Loucy (cell line): ENCODE data around the gene ZNF341.

Experiments
- H2AFZ ChIP-seq: fragments of 200-600 bp; sonication (generic); 2 replicates; pipeline ENCODE4 v1.6.0; 2016; ENCODE audit warnings: antibody characterized with exemption, mild to moderate bottlenecking, low read length, moderate library complexity
- H3F3A ChIP-seq: fragments of 200-600 bp; 2 replicates; pipeline ENCODE4 v1.6.0; 2016; ENCODE audit warnings: antibody characterized with exemption, low read depth, mild to moderate bottlenecking
- H3K27me3 ChIP-seq: fragments of 200-600 bp; sonication (generic); 2 replicates; pipeline ENCODE4 v1.6.1; 2014; ENCODE audit warnings: low read length, mild to moderate bottlenecking; ENCODE audit not compliant: insufficient read depth, poor library complexity, severe bottlenecking
- H3K36me3 ChIP-seq: fragments of 200-600 bp; sonication (generic); 2 replicates; pipeline ENCODE4 v1.6.1; 2016; ENCODE audit warnings: low read length; ENCODE audit not compliant: insufficient read depth
- H3K4me1 ChIP-seq: fragments of 200-600 bp; sonication (generic); 2 replicates; pipeline ENCODE4 v1.5.1; 2014; ENCODE audit warnings: low read length, mild to moderate bottlenecking; ENCODE audit not compliant: insufficient read depth, poor library complexity, severe bottlenecking
- H3K4me2 ChIP-seq: fragments of 200-600 bp; sonication (generic); 2 replicates; pipeline ENCODE4 v1.6.0; 2014; ENCODE audit warnings: antibody characterized with exemption, low read length, low read depth, mild to moderate bottlenecking; ENCODE audit not compliant: poor library complexity, severe bottlenecking
- H3K4me3 ChIP-seq: fragments of 200-600 bp; sonication (generic); 2 replicates; pipeline ENCODE4 v1.5.1; 2014; ENCODE audit warnings: low read length, mild to moderate bottlenecking, mixed read lengths; ENCODE audit not compliant: poor library complexity, severe bottlenecking
- H3K79me2 ChIP-seq: fragments of 200-600 bp; sonication (generic); 2 replicates; pipeline ENCODE4 v1.6.1; 2014; ENCODE audit warnings: low read length; ENCODE audit not compliant: insufficient read depth
- H3K9ac ChIP-seq: fragments of 200-600 bp; sonication (generic); 2 replicates; pipeline ENCODE4 v1.6.0; 2014; ENCODE audit warnings: mild to moderate bottlenecking, low read depth, low read length, moderate library complexity; ENCODE audit not compliant: poor library complexity, severe bottlenecking
- H3K9me2 ChIP-seq: fragments of 200-600 bp; sonication (generic); replicated peaks from 2 replicates; pipeline ENCODE4 v1.6.1; 2016; ENCODE audit warnings: low read depth, low read length, mixed read lengths
- H3K9me3 ChIP-seq: fragments of 200-600 bp; sonication (generic); 2 replicates; pipeline ENCODE4 v1.6.1; 2014; ENCODE audit warnings: mild to moderate bottlenecking, antibody characterized with exemption, low read length, low read depth; ENCODE audit not compliant: insufficient read depth
- H4K20me1 ChIP-seq: fragments of 200-600 bp; sonication (generic); 2 replicates; pipeline ENCODE4 v1.6.0; 2014; ENCODE audit warnings: antibody characterized with exemption, low read length, mild to moderate bottlenecking; ENCODE audit not compliant: insufficient read depth, poor library complexity, severe bottlenecking
- CTCF ChIP-seq: fragments of 200-600 bp; sonication (generic); conservative IDR thresholded peaks from 2 replicates; pipeline ENCODE4 v1.5.1; 2014; ENCODE audit warnings: mild to moderate bottlenecking, antibody characterized with exemption, low read length
- EZH2phosphoT487 ChIP-seq: fragments of 200-600 bp; IDR thresholded peaks from 2 replicates; pipeline ENCODE4 v1.6.1; 2018; ENCODE audit warnings: antibody characterized with exemption, mild to moderate bottlenecking, moderate library complexity, borderline replicate concordance

Gene ZNF341

GRCh38 chr20:33704197-33704924 lies 27.4 kb upstream of the ZNF341 start:
- Histone ChIP-seq H3K27me3 (no peaks in the 10 kb centered on the region), H3K9ac (no peak overlapping the region), H4K20me1 (no peaks in the 10 kb centered on the region), H3K79me2 (no peaks in the 10 kb centered on the region), H3F3A (no peaks in the 10 kb centered on the region), H3K36me3 (no peaks in the 10 kb centered on the region), H3K4me2 (no peak overlapping the region), H3K9me3 (no peaks in the 10 kb centered on the region), H3K4me3 (no peak overlapping the region), H3K9me2 (no peaks in the 10 kb centered on the region), H2AFZ (no peak overlapping the region), H3K4me1 (no peaks in the 10 kb centered on the region)
- no peak for TF ChIP-seq EZH2phosphoT487
- no peak for TF ChIP-seq CTCF

GRCh38 chr20:33707668-33708067 lies 24.1 kb upstream of the ZNF341 start:
- Histone ChIP-seq H4K20me1 (no peaks in the 10 kb centered on the region), H3K9ac (no peak overlapping the region), H3F3A (no peaks in the 10 kb centered on the region), H3K4me3 (no peak overlapping the region), H3K9me3 (no peaks in the 10 kb centered on the region), H3K36me3 (no peaks in the 10 kb centered on the region; the same call in 1 of the 2 replicates), H3K79me2 (no peaks in the 10 kb centered on the region), H3K9me2 (no peaks in the 10 kb centered on the region), H3K4me2 (no peak overlapping the region), H2AFZ (no peak overlapping the region), H3K27me3 (no peaks in the 10 kb centered on the region), H3K4me1 (no peaks in the 10 kb centered on the region)
- TF ChIP-seq EZH2phosphoT487: no peak
- no peak for TF ChIP-seq CTCF

GRCh38 chr20:33709398-33709797 lies 22.4 kb upstream of the ZNF341 start:
- no peaks in the 10 kb centered on the region for H3K27me3 ChIP-seq
- H2AFZ ChIP-seq: no peak overlapping the region
- H3K36me3 ChIP-seq: no peaks in the 10 kb centered on the region; the same call in 1 of the 2 replicates
- no peak overlapping the region for H3K9ac ChIP-seq
- no peak overlapping the region for H3K4me2 ChIP-seq
- no peaks in the 10 kb centered on the region for H3K9me3 ChIP-seq
- no peaks in the 10 kb centered on the region for H3K79me2 ChIP-seq
- H3K9me2 ChIP-seq: no peaks in the 10 kb centered on the region
- H3F3A ChIP-seq: no peaks in the 10 kb centered on the region
- H4K20me1 ChIP-seq: no peaks in the 10 kb centered on the region
- H3K4me1 ChIP-seq: no peaks in the 10 kb centered on the region
- TF ChIP-seq CTCF (no peak), EZH2phosphoT487 (no peak)
- H3K4me3 ChIP-seq: no peak overlapping the region
